H1 (cell line): ENCODE results near the gene KRCC1. TPM values are rescaled to one million over a fixed set of nuclear protein-coding genes. Genes with fewer than 3 reads are reported as not detected.

ENCODE experiments used
- CTCF ChIA-PET: fragments of 300-600 bp; sonication (Branson Sonifier 250); formaldehyde crosslinking; loops from one replicate; lab custom pipeline; 2021; ENCODE audit not compliant: partially characterized antibody; lab: Charles Lee
- POLR2A ChIA-PET: fragments of 300-600 bp; sonication (Branson Sonifier 250); formaldehyde crosslinking; loops from one replicate; lab custom pipeline; 2021; ENCODE audit warnings: inconsistent platforms; ENCODE audit not compliant: partially characterized antibody; lab: Charles Lee
- DNase-seq, 2 experiments: peaks; one replicate each; pipeline versions ENCODE4 v3.0.0 to v3.0.0-alpha.2; 2010 to 2022; ENCODE audit warnings: low spot score in 2 of 2, low read depth in 1 of 2, mixed read lengths in 1 of 2
- FAIRE-seq: peaks from 2 replicates; lab custom pipeline; 2011; peaks lifted over from hg19 to GRCh38; lab: Jason Lieb, UNC
- H2AFZ ChIP-seq: 2 replicates; pipeline ENCODE4 v1.8.1; 2012; ENCODE audit warnings: low read length, inconsistent platforms
- H2AK5ac ChIP-seq: 2 replicates; pipeline ENCODE4 v1.6.1; 2013; ENCODE audit warnings: low read depth, low read length
- H2BK120ac ChIP-seq: replicated peaks from 2 replicates; pipeline ENCODE3; 2013; ENCODE audit warnings: low read depth, low read length, inconsistent platforms
- H2BK12ac ChIP-seq: 2 replicates; pipeline ENCODE4 v1.6.1; 2013; ENCODE audit warnings: low read depth, low read length
- H2BK15ac ChIP-seq: 2 replicates; pipeline ENCODE4 v1.6.1; 2013; ENCODE audit warnings: low read length
- H2BK20ac ChIP-seq: 2 replicates; pipeline ENCODE4 v1.6.1; 2013; ENCODE audit warnings: low read length
- H2BK5ac ChIP-seq: 2 replicates; pipeline ENCODE4 v1.6.1; 2013; ENCODE audit warnings: low read depth, low read length
- H3K14ac ChIP-seq: 2 replicates; pipeline ENCODE4 v1.6.1; 2013; ENCODE audit warnings: inconsistent platforms; ENCODE audit not compliant: insufficient read length
- H3K18ac ChIP-seq: 2 replicates; pipeline ENCODE4 v1.6.1; 2013; ENCODE audit warnings: low read length; ENCODE audit errors: extremely low read depth
- H3K23ac ChIP-seq: 2 replicates; pipeline ENCODE4 v1.6.1; 2013; ENCODE audit warnings: inconsistent platforms; ENCODE audit not compliant: insufficient read length
- H3K23me2 ChIP-seq: 2 replicates; pipeline ENCODE4 v1.6.1; 2013; ENCODE audit warnings: low read depth, low read length
- H3K27ac ChIP-seq: 2 replicates; pipeline ENCODE4 v1.6.1; 2011; ENCODE audit warnings: low read depth, low read length, inconsistent platforms
- H3K27me3 ChIP-seq, 4 experiments: replicated peaks in 1 of 4; 1 replicate in 1 of 4; 2 replicates in 3 of 4; pipeline versions ENCODE4 v1.6.1 to v1.8.1; 2011 to 2013; ENCODE audit warnings: low read length in 3 of 4, mild to moderate bottlenecking in 3 of 4, inconsistent platforms in 2 of 4, mixed read lengths in 2 of 4, moderate library complexity in 1 of 4; ENCODE audit not compliant: control insufficient read depth in 3 of 4, insufficient read depth in 3 of 4; ENCODE audit errors: extremely low read depth in 1 of 4
- H3K36me3 ChIP-seq, 4 experiments: 2 replicates each; pipeline versions ENCODE4 v1.6.1 to v1.8.1; 2011 to 2013; ENCODE audit warnings: mild to moderate bottlenecking in 4 of 4, low read length in 3 of 4, moderate library complexity in 2 of 4, control low read depth in 1 of 4, inconsistent platforms in 1 of 4; ENCODE audit not compliant: insufficient read depth in 4 of 4, control insufficient read depth in 2 of 4
- H3K4ac ChIP-seq: replicated peaks from 2 replicates; pipeline ENCODE3; 2013; ENCODE audit warnings: low read length, low read depth, mixed read lengths, inconsistent platforms; ENCODE audit not compliant: insufficient read length
- H3K4me1 ChIP-seq, 4 experiments: replicated peaks in 1 of 4; 1 replicate in 1 of 4; 2 replicates in 3 of 4; pipeline versions ENCODE4 v1.6.1 to v1.8.1; 2011 to 2013; ENCODE audit warnings: low read length in 3 of 4, inconsistent platforms in 2 of 4, mixed read lengths in 1 of 4; ENCODE audit not compliant: insufficient read depth in 4 of 4, control insufficient read depth in 3 of 4
- H3K4me2 ChIP-seq, 2 experiments: 2 replicates each; pipeline versions ENCODE4 v1.6.1 to v1.8.1; 2011 to 2013; ENCODE audit warnings: low read depth in 2 of 2, low read length in 2 of 2, control low read depth in 1 of 2, inconsistent platforms in 1 of 2, mild to moderate bottlenecking in 1 of 2; ENCODE audit not compliant: insufficient read depth in 1 of 2
- H3K4me3 ChIP-seq, 4 experiments: fragments of 200-600, 300-600 bp in 1 of 4; sonication (generic), shearing (Covaris generic), sonication (Bioruptor Twin) in 1 of 4; 2 replicates each; pipeline versions ENCODE4 v1.5.1 to v1.8.1; 2011 to 2016; ENCODE audit warnings: low read length in 4 of 4, low read depth in 3 of 4, control low read depth in 2 of 4, inconsistent platforms in 2 of 4, mild to moderate bottlenecking in 2 of 4, mixed read lengths in 1 of 4, moderate library complexity in 1 of 4; ENCODE audit not compliant: insufficient read depth in 2 of 4; ENCODE audit errors: extremely low read depth in 1 of 4
- H3K56ac ChIP-seq: replicated peaks from 2 replicates; pipeline ENCODE3; 2013; ENCODE audit warnings: low read depth, mild to moderate bottlenecking, mixed read lengths, low read length, inconsistent platforms; ENCODE audit not compliant: insufficient read length
- H3K79me1 ChIP-seq: 2 replicates; pipeline ENCODE4 v1.6.1; 2013; ENCODE audit warnings: low read depth, low read length, control low read depth
- H3K79me2 ChIP-seq, 2 experiments: 2 replicates each; pipeline versions ENCODE4 v1.6.1 to v1.8.1; 2012 to 2013; ENCODE audit warnings: low read length in 2 of 2, mild to moderate bottlenecking in 2 of 2, inconsistent platforms in 1 of 2; ENCODE audit not compliant: insufficient read depth in 2 of 2, control insufficient read depth in 1 of 2
- H3K9ac ChIP-seq, 4 experiments: replicated peaks in 1 of 4; 1 replicate in 1 of 4; 2 replicates in 3 of 4; pipeline versions ENCODE4 v1.6.1 to v1.8.1; 2011 to 2013; ENCODE audit warnings: low read depth in 3 of 4, low read length in 3 of 4, control low read depth in 2 of 4, mild to moderate bottlenecking in 2 of 4, moderate library complexity in 2 of 4, inconsistent platforms in 1 of 4; ENCODE audit errors: extremely low read depth in 1 of 4
- H3K9me3 ChIP-seq, 2 experiments: 2 replicates each; pipeline versions ENCODE4 v1.6.1 to v1.8.1; 2012 to 2013; ENCODE audit warnings: mild to moderate bottlenecking in 2 of 2, moderate library complexity in 2 of 2, control low read depth in 1 of 2, inconsistent platforms in 1 of 2, low read depth in 1 of 2, low read length in 1 of 2, mixed read lengths in 1 of 2; ENCODE audit not compliant: insufficient read depth in 2 of 2
- H4K20me1 ChIP-seq, 2 experiments: replicated peaks in 1 of 2; 2 replicates each; pipeline versions ENCODE3 to v1.8.1; 2011 to 2013; ENCODE audit warnings: inconsistent platforms in 2 of 2, low read length in 2 of 2, mild to moderate bottlenecking in 1 of 2; ENCODE audit not compliant: insufficient read depth in 2 of 2, control insufficient read depth in 1 of 2
- H4K5ac ChIP-seq: 2 replicates; pipeline ENCODE4 v1.6.1; 2013; ENCODE audit warnings: low read length, low read depth, mixed read lengths, inconsistent platforms; ENCODE audit not compliant: insufficient read length
- H4K8ac ChIP-seq: 2 replicates; pipeline ENCODE4 v1.8.0; 2013; ENCODE audit warnings: mild to moderate bottlenecking, moderate library complexity, low read length, inconsistent platforms; ENCODE audit not compliant: insufficient read depth; ENCODE audit errors: extremely low read depth
- H4K91ac ChIP-seq: replicated peaks from 2 replicates; pipeline ENCODE3; 2013; ENCODE audit warnings: low read length, mixed read lengths, inconsistent platforms; ENCODE audit not compliant: insufficient read length
- BACH1 ChIP-seq: IDR thresholded peaks from 2 replicates; pipeline ENCODE4 v1.6.1; 2012; ENCODE audit warnings: low read length, improper control_type of control experiment
- BCL11A ChIP-seq, 2 experiments: IDR thresholded peaks; one replicate each; pipeline ENCODE4 v1.6.1; 2011; ENCODE audit warnings: low read depth in 2 of 2, low read length in 2 of 2, mild to moderate bottlenecking in 2 of 2
- HDAC2 ChIP-seq, 2 experiments: fragments of 300-600 bp in 1 of 2; sonication (generic) in 1 of 2; IDR thresholded peaks; 2 replicates each; pipeline ENCODE4 v1.6.1; 2011 to 2012; ENCODE audit warnings: low read depth in 2 of 2, low read length in 2 of 2, mild to moderate bottlenecking in 2 of 2, moderate library complexity in 2 of 2, borderline replicate concordance in 1 of 2, inconsistent platforms in 1 of 2
- HDAC6 ChIP-seq: IDR thresholded peaks from one replicate; pipeline ENCODE4 v1.7.1; 2012; ENCODE audit warnings: low read depth, mild to moderate bottlenecking, inconsistent platforms, low read length, moderate library complexity
- MAFK ChIP-seq: IDR thresholded peaks from 2 replicates; pipeline ENCODE4 v1.6.1; 2012; ENCODE audit warnings: low read depth, mild to moderate bottlenecking, improper control_type of control experiment, low read length
- POLR2AphosphoS5 ChIP-seq: IDR thresholded peaks from 2 replicates; pipeline ENCODE4 v1.6.1; 2011; ENCODE audit warnings: low read depth, low read length
- RXRA ChIP-seq: IDR thresholded peaks from 2 replicates; pipeline ENCODE4 v1.6.1; 2011; ENCODE audit warnings: low read depth, mild to moderate bottlenecking, low read length, moderate library complexity; ENCODE audit not compliant: insufficient read depth
- SIN3A ChIP-seq, 2 experiments: IDR thresholded peaks in 1 of 2; conservative IDR thresholded peaks in 1 of 2; 2 replicates each; pipeline ENCODE4 v1.6.1; 2011 to 2012; ENCODE audit warnings: low read length in 2 of 2, improper control_type of control experiment in 1 of 2, low read depth in 1 of 2, mild to moderate bottlenecking in 1 of 2
- TBP ChIP-seq: IDR thresholded peaks from 2 replicates; pipeline ENCODE4 v1.6.1; 2011; ENCODE audit warnings: low read depth, low read length, improper control_type of control experiment
- WGBS, 2 experiments: shearing (Covaris generic) in 1 of 2; methylation state at CpG; one replicate each; pipeline versions ENCODE4 v1.1.6 to v1.1.7; 2013 to 2015; ENCODE audit warnings: low lambda C conversion rate in 2 of 2, mixed read lengths in 2 of 2, inconsistent platforms in 1 of 2, low coverage in 1 of 2, missing lambda C conversion rate in 1 of 2; ENCODE audit not compliant: insufficient replicate concordance in 2 of 2, insufficient coverage in 1 of 2, insufficient read length in 1 of 2; ENCODE audit errors: extremely low coverage in 1 of 2, missing lambda C conversion rate in 1 of 2; 5-methylcytosine and 5-hydroxymethylcytosine counted together
- polyA plus RNA-seq, 7 experiments: library from polyadenylated mRNA; depleted of rRNA in 3 of 7; stranded (reverse) in 5 of 7; unstranded in 2 of 7; fragments of >200 nt in 5 of 7; fragments of 200-250 nt in 2 of 7; gene quantifications; 1 replicate in 5 of 7; 2 replicates in 1 of 7; 4 replicates in 1 of 7; pipeline versions ENCODE4 v1.2.1 to v1.2.3, GENCODE V29; 2011 to 2013; ENCODE audit warnings: missing spikeins in 2 of 7, mixed read lengths in 2 of 7
- total RNA-seq: library from RNA; stranded (reverse); fragmentation: NEBNext Ultra II Directional; extraction: Animal tissue kit (Norgen Biotek cat#: 25700); gene quantifications from 2 replicates; pipeline ENCODE4 v1.2.1, GENCODE V29; 2021
- TF ChIP-seq, protein P1 (sequence below): IDR thresholded peaks from 2 replicates; pipeline ENCODE4 v1.6.1; 2012; ENCODE audit warnings: inconsistent platforms
- TF ChIP-seq, protein P2 (sequence below): IDR thresholded peaks from 2 replicates; pipeline ENCODE4 v1.6.1; 2012; ENCODE audit warnings: low read length, inconsistent platforms

KRCC1 gene
- total and polyA plus RNA-seq, 2 of the 8 experiments (the other 6 are each of a cell fraction or from before 2014, with no cell fraction given) = 5.1 to 8.5 TPM

DNA sequence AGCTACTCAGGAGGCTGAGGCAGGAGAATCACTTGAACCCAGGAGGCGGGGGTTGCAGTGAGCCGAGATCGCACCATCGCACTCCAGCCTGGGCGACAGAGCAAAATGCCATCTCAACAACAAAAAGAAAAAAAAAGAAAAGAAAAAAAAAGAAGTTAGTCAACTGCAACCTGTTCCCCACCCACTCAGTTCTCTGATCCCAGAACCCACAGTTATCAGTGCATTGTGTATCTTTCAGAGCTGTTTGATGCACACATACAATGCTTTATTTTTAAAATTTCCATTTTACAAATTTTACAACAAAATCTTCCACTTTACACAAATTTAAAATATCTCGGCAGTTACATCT, 53.2 kb downstream of the KRCC1 start:
- CTCF ChIA-PET = interaction anchor here (0.8 to 2.8 kb wide), 6 partner anchors 8 to 188 kb away, joined by 3 to 13 read pairs (median 4); no protein-coding TSS in a partner anchor
- WGBS, 2 experiments = 92 to 100% methylated on average over 1 to 6 of the region's 6 CpGs
- no peak for TF ChIP-seq BCL11A (IDR thresholded peaks at IDR 0.05; ENCODE audit: low read depth in 2 of 2, low read length in 2 of 2)
- TF ChIP-seq HDAC6 = no peak
- no peak for TF ChIP-seq POLR2AphosphoS5
- TF ChIP-seq, protein P1, sequence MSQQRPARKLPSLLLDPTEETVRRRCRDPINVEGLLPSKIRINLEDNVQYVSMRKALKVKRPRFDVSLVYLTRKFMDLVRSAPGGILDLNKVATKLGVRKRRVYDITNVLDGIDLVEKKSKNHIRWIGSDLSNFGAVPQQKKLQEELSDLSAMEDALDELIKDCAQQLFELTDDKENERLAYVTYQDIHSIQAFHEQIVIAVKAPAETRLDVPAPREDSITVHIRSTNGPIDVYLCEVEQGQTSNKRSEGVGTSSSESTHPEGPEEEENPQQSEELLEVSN = no peak
- no peak for TF ChIP-seq TBP
- no peak for TF ChIP-seq MAFK
- no peak for TF ChIP-seq SIN3A (conservative IDR thresholded peaks at IDR 0.05 in 1 of 2, IDR thresholded peaks at IDR 0.05 in 1 of 2; ENCODE audit: low read depth in 1 of 2, low read length in 2 of 2)
- no peak for TF ChIP-seq HDAC2 (IDR thresholded peaks at IDR 0.05; ENCODE audit: borderline replicate concordance in 1 of 2, low read depth in 2 of 2, low read length in 2 of 2)
- TF ChIP-seq BACH1 = no peak
- TF ChIP-seq, protein P2, sequence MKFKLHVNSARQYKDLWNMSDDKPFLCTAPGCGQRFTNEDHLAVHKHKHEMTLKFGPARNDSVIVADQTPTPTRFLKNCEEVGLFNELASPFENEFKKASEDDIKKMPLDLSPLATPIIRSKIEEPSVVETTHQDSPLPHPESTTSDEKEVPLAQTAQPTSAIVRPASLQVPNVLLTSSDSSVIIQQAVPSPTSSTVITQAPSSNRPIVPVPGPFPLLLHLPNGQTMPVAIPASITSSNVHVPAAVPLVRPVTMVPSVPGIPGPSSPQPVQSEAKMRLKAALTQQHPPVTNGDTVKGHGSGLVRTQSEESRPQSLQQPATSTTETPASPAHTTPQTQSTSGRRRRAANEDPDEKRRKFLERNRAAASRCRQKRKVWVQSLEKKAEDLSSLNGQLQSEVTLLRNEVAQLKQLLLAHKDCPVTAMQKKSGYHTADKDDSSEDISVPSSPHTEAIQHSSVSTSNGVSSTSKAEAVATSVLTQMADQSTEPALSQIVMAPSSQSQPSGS = no peak; the same call in 1 of the 2 replicates
- no peak for TF ChIP-seq RXRA

More for the DNA sequence above, 53.2 kb downstream of the KRCC1 start:
- FAIRE-seq (no peak), DNase-seq (no peak)
- no peak overlapping the region for H3K23ac ChIP-seq
- no peak overlapping the region for H3K4ac ChIP-seq
- no peaks in the 10 kb centered on the region for H3K79me1 ChIP-seq
- H3K56ac ChIP-seq = no peak overlapping the region
- no peak overlapping the region for H2BK120ac ChIP-seq
- no peak overlapping the region; a peak in 1 of 4 replicates for H3K4me2 ChIP-seq
- H2BK5ac ChIP-seq = no peak overlapping the region
- H3K18ac ChIP-seq = no peak overlapping the region
- H2BK20ac ChIP-seq = no peak overlapping the region
- H2AK5ac ChIP-seq = no peak overlapping the region
- peaks cover 2% of the 10 kb centered on the region; the same call in 1 of the 2 replicates for H3K23me2 ChIP-seq
- H4K5ac ChIP-seq = no peak overlapping the region
- no peak overlapping the region for H3K27ac ChIP-seq
- no peak overlapping the region for H3K4me3 ChIP-seq
- H2BK15ac ChIP-seq = no peak overlapping the region
- no peaks in the 10 kb centered on the region for H4K20me1 ChIP-seq
- H3K9ac ChIP-seq = no peak overlapping the region
- H4K91ac ChIP-seq = no peak overlapping the region
- H4K8ac ChIP-seq = no peak overlapping the region
- POLR2A ChIA-PET = interaction anchor here (1.6 kb wide), 1 partner anchor 14 kb away, joined by 16 read pairs; the partner anchor contains the start of gene RNU2-63P
- H2BK12ac ChIP-seq = no peak overlapping the region
- H3K9me3 ChIP-seq = no peaks in the 10 kb centered on the region
- H3K36me3 ChIP-seq = no peaks in the 10 kb centered on the region
- no peak overlapping the region for H3K14ac ChIP-seq
- H3K4me1 ChIP-seq = peaks cover 4 to 10% (median 6%) of the 10 kb centered on the region in 4 experiments; a peak in 6 of 7 replicates
- no peak overlapping the region for H2AFZ ChIP-seq
- H3K27me3 ChIP-seq = no peaks in the 10 kb centered on the region
- H3K79me2 ChIP-seq = no peaks in the 10 kb centered on the region
